HEK293 (cell line): Measurements from ENCODE around the gene FDXR.

ENCODE experiments used
- ATF2 ChIP-seq: fragments of 450-650 bp; formaldehyde crosslinking; IDR thresholded peaks from 2 replicates; pipeline ENCODE4 v1.5.1; 2016; ENCODE audit warnings: missing biosample characterization, missing genetic modification characterization, low read depth
- GLIS2 ChIP-seq: fragments of 450-650 bp; formaldehyde crosslinking; IDR thresholded peaks from 2 replicates; pipeline ENCODE4 v1.5.1; 2016; ENCODE audit warnings: missing biosample characterization, missing genetic modification characterization
- KLF10 ChIP-seq: fragments of 450-650 bp; IDR thresholded peaks from 2 replicates; pipeline ENCODE4 v1.5.1; 2018; ENCODE audit warnings: missing biosample characterization, mild to moderate bottlenecking, missing genetic modification characterization
- KLF9 ChIP-seq: fragments of 450-650 bp; formaldehyde crosslinking; IDR thresholded peaks from 2 replicates; pipeline ENCODE4 v1.5.1; 2016; ENCODE audit warnings: missing biosample characterization, missing genetic modification characterization, low read depth
- PRDM4 ChIP-seq: fragments of 450-650 bp; formaldehyde crosslinking; IDR thresholded peaks from 2 replicates; pipeline ENCODE4 v1.5.1; 2017; ENCODE audit warnings: missing biosample characterization, missing genetic modification characterization
- TCF7L2 ChIP-seq: IDR thresholded peaks from 2 replicates; pipeline ENCODE4 v1.6.1; 2011; ENCODE audit warnings: low read depth, mild to moderate bottlenecking, inconsistent platforms, low read length, moderate library complexity, borderline replicate concordance
- ZBTB1 ChIP-seq: fragments of 450-650 bp; formaldehyde crosslinking; IDR thresholded peaks from 2 replicates; pipeline ENCODE4 v1.5.1; 2016; ENCODE audit warnings: missing biosample characterization, missing genetic modification characterization
- ZBTB26 ChIP-seq: fragments of 450-650 bp; formaldehyde crosslinking; optimal IDR thresholded peaks from 2 replicates; pipeline ENCODE3; 2016; ENCODE audit warnings: missing biosample characterization, mild to moderate bottlenecking, missing genetic modification characterization
- ZBTB49 ChIP-seq: fragments of 450-650 bp; formaldehyde crosslinking; IDR thresholded peaks from 2 replicates; pipeline ENCODE4 v1.5.1; 2016; ENCODE audit warnings: missing biosample characterization, missing genetic modification characterization, low read depth
- ZBTB6 ChIP-seq: fragments of 450-650 bp; formaldehyde crosslinking; IDR thresholded peaks from 2 replicates; pipeline ENCODE4 v1.5.1; 2017; ENCODE audit warnings: missing biosample characterization, missing genetic modification characterization
- ZEB2 ChIP-seq: fragments of 450-650 bp; formaldehyde crosslinking; IDR thresholded peaks from 2 replicates; pipeline ENCODE4 v1.5.1; 2016; ENCODE audit warnings: missing biosample characterization, missing genetic modification characterization
- ZNF335 ChIP-seq: fragments of 450-650 bp; formaldehyde crosslinking; conservative IDR thresholded peaks from 2 replicates; pipeline ENCODE4 v1.5.1; 2016; ENCODE audit warnings: missing biosample characterization, missing genetic modification characterization
- ZNF341 ChIP-seq: fragments of 450-650 bp; formaldehyde crosslinking; IDR thresholded peaks from 2 replicates; pipeline ENCODE4; 2016; ENCODE audit warnings: low read depth, missing biosample characterization, missing genetic modification characterization
- ZNF510 ChIP-seq: fragments of 450-650 bp; formaldehyde crosslinking; IDR thresholded peaks from 2 replicates; pipeline ENCODE4 v1.5.1; 2018; ENCODE audit warnings: mild to moderate bottlenecking, missing genetic modification characterization, missing biosample characterization; ENCODE audit not compliant: insufficient replicate concordance
- ZNF549 ChIP-seq: fragments of 450-650 bp; IDR thresholded peaks from 2 replicates; pipeline ENCODE4 v1.5.1; 2018; ENCODE audit warnings: missing biosample characterization, missing genetic modification characterization, mild to moderate bottlenecking, inconsistent platforms, moderate library complexity
- ZNF558 ChIP-seq: fragments of 450-650 bp; formaldehyde crosslinking; IDR thresholded peaks from 2 replicates; pipeline ENCODE4 v1.5.1; 2016; ENCODE audit warnings: missing biosample characterization, missing genetic modification characterization
- ZNF560 ChIP-seq: fragments of 450-650 bp; formaldehyde crosslinking; IDR thresholded peaks from 2 replicates; pipeline ENCODE4 v1.5.1; 2017; ENCODE audit warnings: missing biosample characterization, missing genetic modification characterization, borderline replicate concordance
- ZNF580 ChIP-seq: fragments of 450-650 bp; formaldehyde crosslinking; IDR thresholded peaks from 2 replicates; pipeline ENCODE4 v1.5.1; 2016; ENCODE audit warnings: missing biosample characterization, missing genetic modification characterization
- ZNF639 ChIP-seq: fragments of 450-650 bp; formaldehyde crosslinking; IDR thresholded peaks from 2 replicates; pipeline ENCODE4 v1.5.1; 2016; ENCODE audit warnings: missing biosample characterization, missing genetic modification characterization
- ZNF677 ChIP-seq: fragments of 450-650 bp; IDR thresholded peaks from 2 replicates; pipeline ENCODE4 v1.5.0; 2018; ENCODE audit warnings: missing biosample characterization, mild to moderate bottlenecking, missing genetic modification characterization, moderate library complexity
- ZNF76 ChIP-seq: fragments of 450-650 bp; formaldehyde crosslinking; IDR thresholded peaks from 2 replicates; pipeline ENCODE4; 2016; ENCODE audit warnings: low read depth, missing biosample characterization, missing genetic modification characterization, borderline replicate concordance
- ZNF837 ChIP-seq: fragments of 450-650 bp; formaldehyde crosslinking; IDR thresholded peaks from 2 replicates; pipeline ENCODE4 v1.5.1; 2016; ENCODE audit warnings: missing biosample characterization, missing genetic modification characterization
- ZSCAN30 ChIP-seq: fragments of 450-650 bp; IDR thresholded peaks from 2 replicates; pipeline ENCODE4 v1.5.1; 2018; ENCODE audit warnings: missing biosample characterization, mild to moderate bottlenecking, missing genetic modification characterization, moderate library complexity

Gene FDXR

GRCh38 chr17:74859459-74860228 lies 13.2 kb downstream of the FDXR start, which contains the start of gene GRIN2C (continued):
- TF ChIP-seq TCF7L2 (no peak), KLF10 (no peak), ZBTB1 (no peak), ATF2 (tag by site-specific recombination) (no peak), ZNF335 (tag by site-specific recombination) (peak; percentile 46; the same call in 1 of the 2 replicates), ZNF580 (tag by site-specific recombination) (no peak), ZBTB6 (tag by site-specific recombination) (peak; percentile 15; the same call in 1 of the 2 replicates), ZNF837 (no peak), ZNF639 (no peak), ZNF549 (tag by site-specific recombination) (no peak), ZNF76 (tag by site-specific recombination) (no peak), GLIS2 (tag by site-specific recombination) (peak; percentile 39; the same call in 1 of the 2 replicates), ZBTB26 (tag by site-specific recombination) (peak; percentile 19), ZNF341 (peak; percentile 41), ZSCAN30 (no peak), ZNF558 (tag by site-specific recombination) (no peak), ZNF677 (tag by site-specific recombination) (no peak), PRDM4 (tag by site-specific recombination) (no peak), ZNF510 (tag by site-specific recombination) (no peak), KLF9 (tag by site-specific recombination) (0 out of 2 replicates have a peak, but pooled peaks have one; percentile 15), ZBTB49 (tag by site-specific recombination) (no peak), ZEB2 (tag by site-specific recombination) (no peak), ZNF560 (tag by site-specific recombination) (0 out of 2 replicates have a peak, but pooled peaks have one; percentile 30)
